Stomach (tissue), 9 donors: ENCODE data around the gene AANAT. TPM values are rescaled to one million over a fixed set of nuclear protein-coding genes. Genes with fewer than 3 reads are reported as not detected.

Source experiments
- DNase-seq, 2 donors: peaks; one replicate each; pipeline versions ENCODE4 v3.0.0 to v3.0.0-alpha.2; 2013 to 2019
- H3K27ac ChIP-seq, 5 donors: fragments of 200-600 bp in 4 of 5; sonication (generic) in 4 of 5; one replicate each; pipeline ENCODE4 v1.5.1; 2013 to 2019; ENCODE audit warnings: mild to moderate bottlenecking in 1 of 5, moderate library complexity in 1 of 5
- H3K27me3 ChIP-seq, 3 donors: fragments of 200-600 bp; sonication (generic); one replicate each; pipeline ENCODE4 v1.5.1; 2017 to 2019; ENCODE audit warnings: mixed run types in 1 of 3
- H3K36me3 ChIP-seq, 4 donors: fragments of 200-600 bp; sonication (generic); 1 replicate in 3 of 4; 2 replicates in 1 of 4; pipeline ENCODE4 v1.5.1; 2016 to 2019
- H3K4me1 ChIP-seq, 4 donors: fragments of 200-600 bp; sonication (generic); one replicate each; pipeline ENCODE4 v1.5.1; 2016 to 2019
- H3K4me3 ChIP-seq, 4 donors: fragments of 200-600 bp; sonication (generic) in 3 of 4; one replicate each; pipeline ENCODE4 v1.5.1; 2016 to 2019; ENCODE audit warnings: mild to moderate bottlenecking in 1 of 4
- H3K9me3 ChIP-seq, 4 donors: fragments of 200-600 bp; sonication (generic); one replicate each; pipeline ENCODE4 v1.5.1; 2016 to 2019
- EP300 ChIP-seq: sonication (generic); formaldehyde crosslinking; IDR thresholded peaks from one replicate; pipeline ENCODE4 v1.6.1; 2017; ENCODE audit warnings: antibody characterized with exemption
- POLR2A ChIP-seq, 4 donors: fragments of 450-650 bp; IDR thresholded peaks; one replicate each; pipeline ENCODE4 v1.6.1; 2016; ENCODE audit warnings: antibody characterized with exemption in 4 of 4, control low read depth in 2 of 4, mild to moderate bottlenecking in 1 of 4, moderate library complexity in 1 of 4
- POLR2AphosphoS5 ChIP-seq, 3 donors: sonication (generic); formaldehyde crosslinking; IDR thresholded peaks; one replicate each; pipeline ENCODE4 v1.6.1; 2016; ENCODE audit warnings: antibody characterized with exemption in 3 of 3
- WGBS, 5 donors: extraction: QIAGEN DNeasy Blood & Tissue Kit in 3 of 5; methylation state at CpG; one replicate each; pipeline versions ENCODE4 v1.1.5 to v1.1.7; 2013 to 2018; 5-methylcytosine and 5-hydroxymethylcytosine counted together
- intact Hi-C: fragments of 100-400 bp; cut with DNase I; formaldehyde crosslinking; loops from one replicate; pipeline ENCODE4 v1.15.1; 2023; ENCODE audit warnings: low total_unique reads
- polyA plus RNA-seq, 3 donors: library from polyadenylated mRNA; stranded (reverse); fragments of 200-250 nt; gene quantifications; one replicate each; pipeline ENCODE4 v1.2.3, GENCODE V29; 2013
- total RNA-seq, 5 donors: library from RNA; depleted of rRNA; stranded (reverse); fragments of >200 nt; gene quantifications; one replicate each; pipeline versions ENCODE4 v1.1.0 to v1.2.3, GENCODE V29; 2014 to 2016
- TF ChIP-seq, protein P1 (sequence below), 7 experiments: fragments of 450-650 bp in 4 of 7; fragments of 200-600 bp in 3 of 7; sonication (generic) in 3 of 7; IDR thresholded peaks; one replicate each; pipeline ENCODE4 v1.5.1; 2016 to 2019; ENCODE audit warnings: antibody characterized with exemption in 7 of 7, control low read depth in 2 of 7, mild to moderate bottlenecking in 1 of 7
- donor health status: healthy with polysubstance abuse.
- donor health status: Bipolar disorder and iron deficiency.
- donor health status: healthy.

The AANAT gene
- total and polyA plus RNA-seq, 8 donors, result 0.44 TPM; not detected in 7

DNA sequence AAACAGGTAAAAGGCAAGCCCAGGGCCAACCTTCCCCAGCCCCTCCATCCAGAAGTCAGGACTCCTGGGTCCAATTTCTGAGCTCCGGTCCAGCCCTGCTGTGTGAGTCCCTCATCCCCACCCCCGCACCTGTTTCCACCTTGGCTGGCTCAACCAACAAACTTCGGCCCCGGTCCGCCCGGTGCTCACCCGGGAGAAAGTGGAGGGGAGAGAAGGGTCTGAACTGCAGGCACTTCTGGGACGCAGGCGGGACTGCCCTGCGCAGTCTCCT lies 33.3 kb downstream of the AANAT start:
- Histone ChIP-seq H3K4me1 (peaks cover 45 to 67% (median 62%) of the 10 kb centered on the region in 4 donors), H3K9me3 (no peaks in the 10 kb centered on the region), H3K36me3 (no peaks in the 10 kb centered on the region), H3K4me3 (peak overlapping the region; percentile 54 to 85 (median 68)), H3K27ac (peak overlapping the region; percentile 84 to 93 (median 88)), H3K27me3 (no peaks in the 10 kb centered on the region)
- intact Hi-C loops, result no loop called here
- no peak for DNase-seq
- WGBS, 5 donors, result 2 to 27% (median 12%) methylated on average over 6 to 10 of the region's 10 CpGs
- no peak for TF ChIP-seq POLR2A (IDR thresholded peaks at IDR 0.05)
- TF ChIP-seq, protein P1, sequence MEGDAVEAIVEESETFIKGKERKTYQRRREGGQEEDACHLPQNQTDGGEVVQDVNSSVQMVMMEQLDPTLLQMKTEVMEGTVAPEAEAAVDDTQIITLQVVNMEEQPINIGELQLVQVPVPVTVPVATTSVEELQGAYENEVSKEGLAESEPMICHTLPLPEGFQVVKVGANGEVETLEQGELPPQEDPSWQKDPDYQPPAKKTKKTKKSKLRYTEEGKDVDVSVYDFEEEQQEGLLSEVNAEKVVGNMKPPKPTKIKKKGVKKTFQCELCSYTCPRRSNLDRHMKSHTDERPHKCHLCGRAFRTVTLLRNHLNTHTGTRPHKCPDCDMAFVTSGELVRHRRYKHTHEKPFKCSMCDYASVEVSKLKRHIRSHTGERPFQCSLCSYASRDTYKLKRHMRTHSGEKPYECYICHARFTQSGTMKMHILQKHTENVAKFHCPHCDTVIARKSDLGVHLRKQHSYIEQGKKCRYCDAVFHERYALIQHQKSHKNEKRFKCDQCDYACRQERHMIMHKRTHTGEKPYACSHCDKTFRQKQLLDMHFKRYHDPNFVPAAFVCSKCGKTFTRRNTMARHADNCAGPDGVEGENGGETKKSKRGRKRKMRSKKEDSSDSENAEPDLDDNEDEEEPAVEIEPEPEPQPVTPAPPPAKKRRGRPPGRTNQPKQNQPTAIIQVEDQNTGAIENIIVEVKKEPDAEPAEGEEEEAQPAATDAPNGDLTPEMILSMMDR (IDR thresholded peaks at IDR 0.05), result no peak
- TF ChIP-seq POLR2AphosphoS5 (IDR thresholded peaks at IDR 0.05), result no peak
- no peak for TF ChIP-seq EP300

DNA sequence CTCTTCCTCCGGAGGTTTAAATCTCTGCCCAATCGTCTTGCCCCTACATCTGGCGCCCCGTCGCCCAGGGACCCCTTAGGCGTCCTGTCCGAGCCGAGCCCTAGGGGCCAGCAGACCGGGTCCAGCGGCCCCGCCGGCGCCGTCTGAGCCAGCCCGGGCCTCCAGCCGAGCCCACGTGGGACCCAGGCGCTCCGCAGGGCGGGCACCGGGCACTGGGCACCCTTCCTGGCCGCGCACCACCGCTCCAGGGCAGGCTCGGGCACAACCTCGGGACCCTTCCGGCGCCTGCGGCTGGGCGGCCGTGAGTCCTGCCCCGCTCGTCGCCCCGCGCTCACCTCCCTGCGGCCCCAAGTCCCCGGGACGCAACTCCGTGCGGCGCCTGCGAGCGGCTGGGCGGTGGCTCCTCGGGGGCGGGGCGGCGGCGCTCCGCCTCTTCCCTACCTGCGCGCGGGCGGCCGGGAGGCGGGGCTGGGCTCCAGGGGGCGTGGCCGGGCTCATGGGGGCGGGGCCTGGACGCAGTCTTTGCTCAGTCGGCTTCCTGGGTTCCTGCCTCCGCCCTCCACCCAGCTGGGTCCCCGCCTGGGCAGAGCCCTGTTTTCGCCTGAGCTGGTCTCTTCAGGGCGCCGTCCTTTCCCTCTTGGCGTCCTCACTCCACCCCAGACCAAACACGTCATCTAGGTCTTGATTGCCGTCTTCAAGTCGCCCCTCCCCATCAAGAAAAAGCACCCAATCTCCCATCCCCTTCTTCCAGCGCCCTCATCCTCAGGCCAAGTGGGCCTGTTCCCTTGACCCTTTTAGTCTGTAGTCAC lies 33.8 kb downstream of the AANAT start, which contains the start of gene RHBDF2:
Gene RHBDF2 (minus strand): TSS at position 406 of the 809 bp plus-strand sequence. CDS start 19,899 bp downstream, outside the sequence.
- peak within 1 kb of the TSS; percentile 54 to 85 (median 68) for H3K4me3 ChIP-seq
- no peaks in the 10 kb centered on the region for H3K9me3 ChIP-seq
- peak; percentile 96 to 97 for DNase-seq
- no peaks in the 10 kb centered on the region for H3K36me3 ChIP-seq
- WGBS, 5 donors, result 1 to 5% (median 2%) methylated on average over 16 to 72 of the region's 72 CpGs
- no peaks in the 10 kb centered on the region for H3K27me3 ChIP-seq
- peaks cover 45 to 63% (median 62%) of the 10 kb centered on the region in 4 donors for H3K4me1 ChIP-seq
- H3K27ac ChIP-seq, result peak within 1 kb of the TSS; percentile 84 to 93 (median 88)
- intact Hi-C loops, result no loop called here
- TF ChIP-seq EP300 (no peak), POLR2AphosphoS5 (IDR thresholded peaks at IDR 0.05) (peak in 2 of 3 donors; percentile 87 to 90)

DNA sequence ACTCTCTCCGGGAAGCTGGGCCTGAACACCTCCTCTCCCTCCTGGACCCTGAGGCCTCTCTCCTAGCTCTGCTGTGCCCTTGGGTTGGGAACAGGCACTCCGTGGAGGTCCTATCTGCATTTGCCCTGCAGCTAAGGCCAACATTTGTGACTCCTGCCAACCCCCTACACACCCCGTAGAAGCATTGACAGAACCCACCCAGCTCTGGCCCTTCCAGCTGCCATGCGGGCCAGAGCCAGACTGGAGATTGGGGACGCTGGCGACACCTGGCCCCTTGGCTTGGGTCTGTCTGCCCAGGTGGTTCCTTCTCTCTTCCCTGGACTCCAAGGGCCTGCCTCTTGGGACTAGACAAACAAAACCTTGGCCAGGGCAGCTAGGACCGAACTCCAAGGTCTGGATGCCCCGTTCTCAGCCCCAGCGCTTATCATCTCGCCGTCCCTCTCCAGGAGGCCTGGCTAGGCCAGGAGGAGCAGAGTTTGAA lies 34.5 kb downstream of the AANAT start:
- no peaks in the 10 kb centered on the region for H3K9me3 ChIP-seq
- peak in 1 of 2 donors; percentile 48 for DNase-seq
- TF ChIP-seq EP300 (no peak), POLR2A (IDR thresholded peaks at IDR 0.05) (no peak), POLR2AphosphoS5 (IDR thresholded peaks at IDR 0.05) (no peak)
- TF ChIP-seq, protein P1 (IDR thresholded peaks at IDR 0.05), result no peak
- H3K27me3 ChIP-seq, result peaks cover 0 to 4% (median 0%) of the 10 kb centered on the region in 3 donors
- intact Hi-C loops, result no loop called here
- peaks cover 45 to 63% (median 60%) of the 10 kb centered on the region in 4 donors for H3K4me1 ChIP-seq
- WGBS, 5 donors, result 40 to 65% (median 51%) methylated on average over 10 to 11 of the region's 11 CpGs
- peak overlapping the region; percentile 84 to 93 (median 88) for H3K27ac ChIP-seq
- peak overlapping the region; percentile 54 to 85 (median 68) for H3K4me3 ChIP-seq
- H3K36me3 ChIP-seq, result no peaks in the 10 kb centered on the region

DNA sequence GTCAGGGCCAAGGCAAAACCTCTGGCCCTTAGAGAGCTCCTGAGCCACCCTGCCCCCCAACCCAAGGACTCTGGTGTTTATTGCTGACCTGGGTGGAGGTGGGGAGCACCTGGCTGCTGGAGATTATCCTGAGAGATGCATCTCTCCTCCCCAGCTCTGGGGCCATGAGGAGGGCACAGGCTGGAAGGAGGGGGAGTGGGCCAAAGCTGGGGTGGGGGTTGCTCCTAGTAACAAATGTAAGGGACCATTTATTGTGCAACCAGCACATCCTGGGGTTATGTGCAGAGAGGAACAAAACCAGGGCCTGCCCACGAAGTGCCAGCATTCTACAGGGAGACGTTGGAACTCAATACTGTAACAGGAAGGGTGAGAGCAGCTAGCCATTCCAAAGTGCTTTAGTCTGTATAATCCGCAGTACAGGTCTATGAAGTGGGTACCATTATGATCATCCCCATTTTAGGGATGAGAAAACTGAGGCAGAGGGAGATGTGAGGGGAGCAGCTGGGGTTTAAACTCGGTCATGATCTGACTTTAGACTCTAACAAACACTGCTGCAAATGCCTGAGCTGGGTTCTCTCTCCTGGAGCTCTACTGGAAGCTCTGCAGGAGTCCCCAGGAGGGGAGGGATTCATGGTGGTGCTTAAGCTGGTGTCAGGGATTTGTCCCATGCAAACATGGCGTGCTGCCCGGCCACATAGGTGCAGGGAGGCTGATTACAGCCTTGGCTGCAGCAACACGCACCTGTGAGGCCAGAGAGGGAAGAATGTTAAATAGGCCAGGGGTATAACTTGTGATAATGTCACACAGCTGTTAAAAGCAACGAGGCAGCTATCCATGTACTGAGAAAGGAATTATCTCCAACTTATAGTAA lies 35.2 kb downstream of the AANAT start:
- peak in 1 of 2 donors; percentile 84 for DNase-seq
- H3K4me1 ChIP-seq, result peaks cover 41 to 56% (median 52%) of the 10 kb centered on the region in 4 donors
- intact Hi-C loops, result no loop called here
- H3K4me3 ChIP-seq, result no peak overlapping the region
- H3K36me3 ChIP-seq, result no peaks in the 10 kb centered on the region
- WGBS, 5 donors, result 56 to 69% (median 58%) methylated on average over 8 of the region's 8 CpGs
- peaks cover 0 to 11% (median 0%) of the 10 kb centered on the region in 3 donors for H3K27me3 ChIP-seq
- H3K9me3 ChIP-seq, result no peaks in the 10 kb centered on the region
- H3K27ac ChIP-seq, result peak overlapping the region; percentile 84 to 93 (median 88)
- TF ChIP-seq, protein P1 (IDR thresholded peaks at IDR 0.05), result no peak
- TF ChIP-seq EP300 (no peak), POLR2AphosphoS5 (IDR thresholded peaks at IDR 0.05) (no peak), POLR2A (IDR thresholded peaks at IDR 0.05) (no peak)
